ENCODE measurements around the gene TRIM44.

DNA sequence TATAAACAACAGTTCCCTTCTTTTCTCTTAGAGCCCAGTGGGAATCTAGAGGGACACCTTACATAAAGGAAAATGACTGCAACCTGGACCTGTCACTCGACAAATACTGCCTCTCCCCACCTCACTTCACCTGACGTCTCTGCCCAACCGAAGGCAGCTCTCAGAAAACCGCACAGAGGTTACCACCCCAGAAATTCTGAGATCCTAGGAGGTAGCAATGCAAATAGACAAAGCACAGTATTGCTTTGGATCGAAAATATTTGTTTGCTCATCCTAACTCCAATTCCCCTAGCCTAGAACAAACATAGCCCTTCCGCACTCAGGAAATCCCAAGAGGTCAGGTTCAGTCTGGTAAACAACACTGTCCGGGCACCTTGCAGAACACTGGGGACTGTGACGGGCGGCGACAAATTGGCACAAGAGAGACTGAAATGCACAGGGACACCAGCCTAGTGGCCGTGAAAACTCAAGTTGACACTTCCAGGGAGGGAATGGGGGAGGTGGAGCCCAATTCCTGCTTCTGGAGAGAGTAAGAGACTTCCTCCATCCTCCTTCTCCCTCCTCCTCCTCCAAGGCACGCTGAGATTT, 420 bp upstream of the TRIM44 start:
- TF ChIP-seq, protein P1, sequence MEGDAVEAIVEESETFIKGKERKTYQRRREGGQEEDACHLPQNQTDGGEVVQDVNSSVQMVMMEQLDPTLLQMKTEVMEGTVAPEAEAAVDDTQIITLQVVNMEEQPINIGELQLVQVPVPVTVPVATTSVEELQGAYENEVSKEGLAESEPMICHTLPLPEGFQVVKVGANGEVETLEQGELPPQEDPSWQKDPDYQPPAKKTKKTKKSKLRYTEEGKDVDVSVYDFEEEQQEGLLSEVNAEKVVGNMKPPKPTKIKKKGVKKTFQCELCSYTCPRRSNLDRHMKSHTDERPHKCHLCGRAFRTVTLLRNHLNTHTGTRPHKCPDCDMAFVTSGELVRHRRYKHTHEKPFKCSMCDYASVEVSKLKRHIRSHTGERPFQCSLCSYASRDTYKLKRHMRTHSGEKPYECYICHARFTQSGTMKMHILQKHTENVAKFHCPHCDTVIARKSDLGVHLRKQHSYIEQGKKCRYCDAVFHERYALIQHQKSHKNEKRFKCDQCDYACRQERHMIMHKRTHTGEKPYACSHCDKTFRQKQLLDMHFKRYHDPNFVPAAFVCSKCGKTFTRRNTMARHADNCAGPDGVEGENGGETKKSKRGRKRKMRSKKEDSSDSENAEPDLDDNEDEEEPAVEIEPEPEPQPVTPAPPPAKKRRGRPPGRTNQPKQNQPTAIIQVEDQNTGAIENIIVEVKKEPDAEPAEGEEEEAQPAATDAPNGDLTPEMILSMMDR (IDR thresholded peaks at IDR 0.05) = no peak
- TF ChIP-seq POLR2AphosphoS5 (IDR thresholded peaks at IDR 0.05) (no peak), POLR2A (IDR thresholded peaks at IDR 0.05) (no peak)
